ENCODE results near the gene MCTP1.
A peak's percentile ranks its signal among the peaks of the same experiment; 100 is the strongest.

Gene MCTP1

DNA sequence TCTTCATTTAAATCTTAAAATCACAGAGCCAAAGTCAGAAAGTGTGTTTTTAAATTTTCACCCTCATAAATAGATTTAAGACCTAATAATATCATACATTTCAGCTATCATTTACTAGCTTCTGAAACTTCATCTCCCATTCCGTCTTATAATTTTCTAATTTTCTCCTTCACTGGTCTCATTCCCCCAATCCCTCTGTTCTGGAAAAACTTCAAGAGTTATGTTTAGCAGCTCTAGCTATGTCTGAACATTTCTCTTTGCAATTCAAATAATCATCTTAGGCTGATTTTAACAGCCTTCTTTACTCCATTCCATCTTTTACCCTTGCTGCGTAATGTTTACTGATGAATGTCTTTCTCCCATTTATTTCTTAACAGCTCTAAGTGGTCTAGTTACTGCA, 474.0 kb downstream of the MCTP1 start:
- DNase-seq (ENCODE audit: low spot score), result no peak

DNA sequence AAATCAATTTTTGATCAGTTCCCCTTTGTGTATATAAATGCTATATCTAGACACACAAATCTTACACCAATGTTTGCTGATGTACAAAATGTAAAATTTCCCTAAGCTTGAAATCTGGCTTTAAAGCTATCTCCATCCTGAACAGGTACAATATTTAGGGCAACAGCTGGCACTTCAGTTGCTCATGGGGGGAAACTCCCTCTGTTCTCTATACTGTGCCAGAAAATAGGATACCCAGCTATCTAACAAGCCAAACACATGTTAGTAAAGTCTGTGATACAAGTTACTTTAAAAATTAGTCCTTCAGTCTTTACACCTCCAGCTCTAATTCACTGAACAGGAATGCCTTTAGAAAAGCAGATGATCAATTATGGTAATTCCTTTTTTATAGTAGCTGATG, 474.6 kb downstream of the MCTP1 start:
- DNase-seq (ENCODE audit: low spot score), result no peak

DNA sequence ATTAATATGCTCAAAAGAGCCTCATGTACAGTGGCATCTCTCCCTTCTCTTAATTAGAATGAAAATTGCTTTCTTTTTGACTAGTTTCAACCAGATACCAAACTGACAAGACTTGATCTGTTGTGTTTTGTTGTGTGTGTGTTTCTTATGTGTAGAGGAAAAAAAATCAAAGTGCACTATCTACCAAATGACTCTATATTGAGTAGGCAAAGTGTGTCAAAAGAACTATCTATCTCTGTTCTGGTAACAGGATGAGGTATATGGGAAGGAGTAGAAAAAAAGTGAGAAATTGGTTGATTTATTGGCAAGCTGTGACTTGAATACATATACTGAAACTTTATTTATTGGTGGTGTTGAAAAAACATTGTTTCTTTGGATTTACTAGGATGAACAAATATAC, 476.4 kb downstream of the MCTP1 start:
- no peak for DNase-seq (ENCODE audit: low spot score)

DNA sequence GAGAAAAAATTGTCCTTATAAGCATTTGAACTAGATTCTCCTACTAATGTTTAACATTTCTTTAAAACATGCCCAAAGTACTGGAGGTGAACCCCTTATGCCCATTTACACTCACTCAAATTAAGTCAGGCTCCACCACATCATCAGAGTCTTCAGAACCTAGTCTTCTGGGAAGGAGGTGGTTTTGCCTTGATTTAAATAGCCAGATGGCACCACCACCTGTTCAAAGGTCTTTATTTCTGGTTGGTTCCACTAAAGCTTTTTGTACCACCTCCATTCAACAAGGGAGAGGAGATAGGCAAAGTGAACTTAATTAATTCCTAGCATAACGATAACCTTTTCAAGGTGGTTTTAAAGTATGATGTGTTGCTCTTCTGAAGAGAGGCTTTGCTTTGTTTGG, 476.9 kb downstream of the MCTP1 start:
- DNase-seq (ENCODE audit: low spot score), result no peak

DNA sequence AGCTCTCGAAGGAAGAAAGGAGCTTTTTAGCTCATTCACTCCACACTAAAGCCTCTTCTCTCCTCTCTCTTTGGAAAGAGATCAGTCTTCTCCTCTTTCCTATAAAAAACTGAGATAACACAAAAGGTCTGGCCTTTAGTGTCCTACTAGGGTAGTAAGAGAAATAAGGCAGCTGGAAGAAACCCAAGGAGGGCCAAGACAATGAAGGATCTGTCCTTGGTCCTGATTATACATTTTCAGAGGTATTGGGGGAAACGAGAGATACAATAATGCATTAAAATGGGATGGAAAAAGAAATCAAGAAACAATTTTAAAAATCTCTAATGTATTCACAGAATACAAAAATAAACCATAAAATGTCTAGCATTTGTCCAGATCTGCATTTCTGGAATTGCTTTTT, 482.4 kb downstream of the MCTP1 start:
- peak; percentile 40 for DNase-seq (ENCODE audit: low spot score)

DNA sequence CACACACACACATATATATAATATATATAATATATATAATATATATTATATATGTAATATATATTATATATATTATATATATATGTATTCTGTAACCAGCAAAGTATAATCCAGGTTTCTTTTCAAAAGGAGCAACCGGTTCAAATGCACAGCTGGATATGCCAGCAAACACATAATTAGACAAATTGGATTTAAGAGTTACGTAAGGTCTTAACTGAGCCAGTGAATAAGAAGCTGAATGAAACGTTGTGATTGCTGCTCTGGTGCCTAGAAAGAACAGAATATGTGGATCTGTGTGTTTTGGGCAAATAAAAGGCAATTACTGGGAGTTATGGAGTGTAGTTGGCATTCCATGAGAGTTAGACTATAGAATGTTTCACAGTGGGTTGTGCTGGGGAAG, 488.3 kb downstream of the MCTP1 start:
- DNase-seq (ENCODE audit: low spot score), result no peak

DNA sequence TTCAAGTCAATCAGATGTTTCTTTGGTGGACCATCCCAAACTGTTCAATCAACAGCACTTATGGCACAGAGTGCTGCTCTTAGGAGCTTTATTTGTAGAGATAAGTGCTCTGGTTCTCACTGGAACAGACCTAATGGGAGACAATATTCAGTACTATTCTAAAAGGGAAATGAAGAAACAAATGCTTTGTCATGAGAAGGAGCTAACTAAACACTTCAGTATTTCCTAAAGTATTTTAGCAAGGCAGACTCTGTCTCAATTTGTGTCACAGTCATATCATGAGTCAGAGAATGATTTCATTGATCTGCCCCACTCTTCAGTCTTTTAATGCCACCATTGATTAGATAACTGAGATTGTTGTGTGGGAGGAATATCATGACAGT, 491.1 kb downstream of the MCTP1 start:
- no peak for DNase-seq (ENCODE audit: low spot score)

DNA sequence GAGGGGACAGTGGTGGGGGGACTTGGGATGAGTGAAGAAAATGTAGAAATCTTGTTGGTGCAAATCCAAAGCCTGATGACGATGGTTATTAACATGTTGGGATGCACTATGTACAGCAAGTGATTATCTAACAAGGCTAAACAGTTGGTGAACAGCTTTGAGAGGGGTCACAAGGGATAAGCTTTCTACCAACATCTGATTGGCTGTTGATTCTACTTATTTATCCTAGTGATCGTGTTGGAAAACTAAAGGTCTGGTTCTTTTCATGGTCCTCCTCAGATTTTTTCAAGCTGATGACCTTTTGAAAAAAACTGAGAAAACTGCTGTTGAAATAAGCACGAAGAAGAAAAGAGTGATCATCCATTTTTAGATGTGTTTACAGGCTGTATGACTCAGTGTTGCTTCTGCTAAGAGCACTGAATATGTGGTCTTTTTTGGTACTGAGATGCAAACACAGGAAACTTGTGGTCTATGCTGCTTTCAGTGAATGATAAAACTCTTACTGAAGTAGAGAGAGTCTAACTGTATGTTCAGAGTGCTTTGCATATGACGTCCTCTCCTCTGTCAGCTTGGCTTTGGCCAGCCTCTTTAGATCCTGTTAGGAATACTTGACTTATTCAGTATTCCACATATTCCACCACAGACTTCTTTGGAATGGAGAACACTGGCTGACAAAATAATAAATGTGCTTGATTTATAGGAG, 491.6 kb downstream of the MCTP1 start:
- DNase-seq (ENCODE audit: low spot score), result no peak

DNA sequence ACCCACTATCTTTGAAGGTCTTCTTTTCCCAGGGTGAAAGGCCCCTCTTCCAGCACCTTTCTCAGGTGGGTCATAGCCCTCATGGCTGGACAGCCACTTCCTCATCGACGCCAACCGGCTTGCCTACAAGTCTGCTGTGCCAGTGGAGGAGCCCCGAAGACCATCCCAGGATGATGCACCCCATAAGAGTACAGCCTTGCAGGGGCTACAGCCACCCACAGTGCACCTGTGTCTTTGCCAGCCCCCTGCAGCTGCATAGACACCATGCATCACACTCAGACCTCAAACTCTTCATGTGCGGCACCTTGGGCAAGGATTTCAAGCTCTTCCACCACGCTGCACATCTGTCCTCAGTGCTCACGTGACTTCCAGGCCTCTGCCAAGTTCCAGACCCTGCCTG, 493.1 kb downstream of the MCTP1 start:
- no peak for DNase-seq (ENCODE audit: low spot score)

DNA sequence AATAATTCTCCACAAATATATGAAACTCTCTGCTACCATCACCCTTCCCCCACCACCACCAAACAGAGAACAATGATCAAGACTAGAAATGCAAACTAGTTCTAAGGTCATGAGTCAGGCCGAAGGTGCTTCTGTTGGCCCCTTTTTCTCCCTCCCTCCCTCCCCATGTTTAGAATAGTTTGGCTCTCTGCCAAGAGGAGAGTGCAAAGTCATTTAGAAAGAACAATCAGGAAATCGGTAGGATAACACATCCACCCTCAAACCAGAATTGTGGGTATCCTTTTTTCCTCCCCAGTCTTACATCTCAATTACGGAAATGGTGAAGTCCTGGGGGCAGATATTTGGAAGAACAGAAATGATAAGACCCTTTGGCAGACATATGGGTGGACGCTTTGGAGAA, 496.4 kb downstream of the MCTP1 start:
- DNase-seq (ENCODE audit: low spot score), result no peak

DNA sequence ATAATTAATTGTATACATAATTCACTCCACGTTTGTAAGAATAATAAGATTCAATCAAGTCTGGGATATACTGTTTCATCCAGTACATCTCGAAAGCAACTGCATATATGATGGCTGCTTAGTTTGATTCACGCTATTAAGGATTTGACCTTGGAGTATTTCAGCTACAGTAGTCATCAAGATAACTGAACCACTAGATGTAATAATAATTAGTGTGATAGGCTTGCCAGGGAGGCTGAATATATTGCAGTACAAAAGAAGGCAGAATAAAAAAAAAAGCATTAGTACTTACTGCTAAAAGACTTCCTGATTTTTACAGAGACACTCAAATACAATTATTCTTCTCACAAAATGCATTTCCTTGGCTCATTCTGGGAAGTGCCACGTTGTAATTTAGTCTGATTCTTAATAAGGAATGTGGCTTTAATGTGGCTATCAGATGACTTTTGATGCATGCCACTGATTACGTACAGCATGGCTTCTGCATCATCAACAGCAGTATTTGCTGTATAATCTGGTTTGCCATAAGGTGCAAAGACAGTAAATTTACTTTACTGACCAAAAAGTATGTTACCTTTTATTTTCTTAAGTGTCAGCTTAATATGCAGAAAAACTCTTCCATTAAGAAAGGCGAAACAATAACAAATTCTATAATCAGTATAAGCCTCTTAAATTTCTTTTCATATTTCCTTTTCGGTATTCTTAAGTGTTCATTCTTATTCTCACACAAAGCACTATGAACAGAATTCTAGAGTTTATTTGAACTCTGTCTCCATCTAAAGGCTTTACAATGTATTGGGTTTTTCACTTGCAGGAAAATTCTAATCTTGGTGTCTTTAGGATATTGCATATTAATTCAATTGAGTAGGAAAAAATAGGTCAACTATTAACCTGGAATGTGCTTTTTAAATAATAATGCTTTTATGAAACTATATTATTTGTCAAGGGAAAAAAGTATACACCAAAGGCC, 500.1 kb downstream of the MCTP1 start:
- DNase-seq (ENCODE audit: low spot score), result no peak

DNA sequence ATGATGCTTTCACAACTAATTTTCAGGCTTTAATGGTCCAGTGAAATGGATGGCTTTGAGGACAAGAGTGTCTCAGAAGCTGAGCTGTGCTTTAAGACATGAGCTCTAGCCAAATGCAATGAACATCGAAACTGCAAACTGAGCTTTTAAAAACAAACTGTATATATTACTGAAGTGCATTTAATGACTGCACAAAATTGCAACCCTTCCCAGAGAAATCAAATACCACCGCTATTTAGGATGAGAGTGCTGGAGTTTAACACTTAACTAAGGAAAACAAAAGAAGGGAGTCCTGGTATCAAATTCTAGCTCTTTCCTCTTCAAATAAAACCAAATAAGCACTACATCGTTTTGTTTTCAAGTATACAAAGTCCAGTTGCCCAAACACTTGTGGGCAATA, 502.5 kb downstream of the MCTP1 start:
- no peak for DNase-seq (ENCODE audit: low spot score)

DNA sequence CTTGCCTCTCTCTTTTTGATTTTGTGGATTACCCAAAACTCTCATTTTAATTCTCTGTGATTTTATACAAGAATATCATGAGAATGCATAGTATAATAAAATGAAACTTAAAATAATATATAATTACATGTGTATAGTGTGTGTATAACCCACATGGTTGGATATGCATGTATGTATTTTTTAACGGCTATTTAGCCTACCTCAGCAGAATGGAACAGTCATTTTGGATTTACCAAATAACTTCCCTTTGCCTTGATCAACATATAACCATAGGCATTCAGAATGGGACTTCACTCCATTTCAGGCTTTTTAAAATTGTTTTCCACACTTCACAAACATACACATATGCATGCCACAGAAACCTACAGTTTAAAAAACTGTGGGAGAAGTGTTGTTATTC, 505.2 kb downstream of the MCTP1 start:
- no peak for DNase-seq (ENCODE audit: low spot score)

DNA sequence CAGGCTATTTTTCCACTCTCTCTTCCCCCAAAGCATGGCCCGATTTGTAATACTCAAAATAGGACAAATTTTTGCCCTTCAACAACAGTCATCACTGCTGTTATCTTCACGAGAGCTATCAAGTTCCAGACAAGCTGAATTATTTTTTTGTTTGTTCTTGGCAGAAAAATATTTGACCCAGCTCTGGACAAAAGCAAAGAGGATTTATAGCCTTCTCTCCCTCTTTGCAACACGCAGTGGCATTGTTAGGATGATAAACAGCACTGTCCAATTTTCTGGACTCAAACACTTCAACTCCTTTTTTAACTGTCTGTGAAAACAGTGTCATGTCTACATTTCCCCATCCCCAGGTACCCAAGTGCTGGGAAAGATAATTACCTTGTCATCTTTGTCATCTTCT, 506.2 kb downstream of the MCTP1 start:
- DNase-seq (ENCODE audit: low spot score), result no peak

DNA sequence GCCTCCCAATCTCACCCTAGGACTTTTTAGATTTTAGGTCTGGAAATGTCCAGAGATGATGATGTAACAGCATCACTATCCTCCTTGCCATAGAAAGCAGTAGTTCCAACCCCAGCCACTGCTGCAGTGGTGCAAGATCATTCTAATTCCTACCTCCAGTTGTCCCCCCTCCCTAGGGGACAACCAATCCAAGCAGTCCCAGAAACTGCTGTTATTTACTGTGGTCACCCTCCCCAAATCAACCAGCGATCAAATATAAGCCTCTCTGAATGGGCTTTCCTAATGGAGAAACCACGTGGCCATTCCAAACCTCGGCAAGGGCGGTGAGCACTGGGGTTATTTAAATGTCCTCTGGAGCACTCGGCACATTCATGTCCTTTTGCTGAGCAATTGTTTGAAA, 506.6 kb downstream of the MCTP1 start:
- DNase-seq (ENCODE audit: low spot score), result no peak

DNA sequence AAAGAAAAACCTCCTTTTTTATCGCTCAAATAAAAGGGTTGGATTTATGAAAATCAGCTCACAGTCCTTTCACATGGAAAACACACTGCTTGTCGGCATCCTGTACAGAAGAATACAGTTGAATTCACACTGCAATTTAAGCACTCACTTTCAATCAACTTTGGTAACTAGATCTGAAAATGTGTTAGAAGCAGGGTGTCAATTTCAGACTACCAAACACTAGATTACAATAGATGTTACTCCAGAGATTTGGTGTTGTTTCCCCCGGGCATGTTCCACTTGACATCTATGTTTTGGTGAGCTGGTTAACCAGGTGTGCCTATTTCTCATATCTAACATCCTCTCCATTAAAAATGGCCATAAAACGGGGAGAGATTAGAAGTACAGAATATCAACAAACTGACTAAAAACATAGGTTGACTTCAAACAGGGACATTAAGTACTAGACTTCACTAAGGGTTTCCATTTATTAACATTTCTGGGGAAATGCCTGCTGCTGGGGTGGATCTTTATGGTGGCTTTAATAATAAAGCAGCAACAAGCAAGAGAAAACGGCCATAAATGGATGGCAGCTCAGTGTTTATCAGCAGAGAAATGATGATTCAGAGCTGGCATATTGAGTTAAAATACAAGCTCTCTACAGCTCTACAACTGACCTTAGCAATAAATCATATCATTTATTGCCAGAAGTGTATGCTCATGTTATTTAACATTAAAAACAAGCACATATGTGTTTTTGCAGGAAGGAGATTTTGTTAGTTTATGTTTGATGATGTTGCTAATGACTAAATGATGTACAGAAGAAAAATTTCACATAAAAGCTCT, 507.6 kb downstream of the MCTP1 start:
- DNase-seq (ENCODE audit: low spot score), result no peak

DNA sequence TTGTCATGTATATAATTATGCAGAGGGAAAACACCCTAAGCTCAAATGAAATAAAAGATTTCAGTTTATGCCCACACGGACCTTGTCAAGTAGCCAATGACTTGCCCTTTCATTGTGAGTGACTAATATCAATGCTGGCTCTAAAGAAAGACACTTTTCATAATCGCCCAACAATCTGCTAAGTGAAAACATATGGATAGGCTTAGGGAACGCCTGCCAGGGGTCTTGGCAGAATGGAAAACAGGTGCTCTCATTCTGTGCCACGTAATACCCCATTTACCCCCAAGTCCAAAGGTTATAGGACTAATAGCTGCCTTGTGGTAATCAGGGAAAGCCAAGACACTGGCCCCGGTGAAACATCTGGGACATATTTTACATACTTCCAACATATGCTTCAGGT, 508.7 kb downstream of the MCTP1 start:
- DNase-seq (ENCODE audit: low spot score), result no peak

DNA sequence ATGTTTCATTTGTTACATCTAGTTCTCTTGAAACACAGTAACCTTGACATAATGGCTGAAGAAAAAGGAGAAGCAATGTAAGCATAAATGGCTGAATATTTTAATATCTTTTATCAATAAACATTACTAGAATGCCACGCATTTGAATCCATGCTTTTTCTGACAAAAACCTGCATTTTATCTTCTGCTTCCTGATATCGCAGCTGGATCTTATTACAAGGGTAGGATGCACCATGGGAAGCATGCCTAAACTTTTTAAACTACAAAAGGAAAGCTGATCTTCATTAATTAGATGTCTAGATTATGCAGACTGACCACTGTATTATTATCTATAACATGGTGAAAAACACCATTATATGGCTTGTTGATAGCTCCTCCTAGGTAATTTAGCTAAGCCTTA, 509.8 kb downstream of the MCTP1 start:
- no peak for DNase-seq (ENCODE audit: low spot score)

DNA sequence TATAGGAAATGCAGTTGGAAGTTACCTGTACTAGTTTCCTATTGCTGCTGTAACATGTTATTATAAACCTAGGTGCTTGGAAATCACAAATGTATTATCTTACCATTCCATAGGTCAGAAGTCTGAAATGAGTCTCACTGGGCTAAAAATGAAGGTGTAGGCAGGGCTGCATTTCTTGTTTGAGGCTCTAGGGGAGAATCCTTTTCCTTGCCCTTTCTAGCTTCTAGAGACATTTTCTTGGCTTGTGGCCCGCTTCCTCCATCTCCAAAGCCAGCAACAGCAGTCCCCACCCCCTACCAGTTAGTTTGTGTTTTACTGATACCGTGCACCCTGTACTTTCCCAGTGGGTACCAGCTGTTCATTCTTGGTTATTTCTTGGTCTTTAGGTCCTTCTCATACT, 513.2 kb downstream of the MCTP1 start:
- DNase-seq (ENCODE audit: low spot score), result no peak

DNA sequence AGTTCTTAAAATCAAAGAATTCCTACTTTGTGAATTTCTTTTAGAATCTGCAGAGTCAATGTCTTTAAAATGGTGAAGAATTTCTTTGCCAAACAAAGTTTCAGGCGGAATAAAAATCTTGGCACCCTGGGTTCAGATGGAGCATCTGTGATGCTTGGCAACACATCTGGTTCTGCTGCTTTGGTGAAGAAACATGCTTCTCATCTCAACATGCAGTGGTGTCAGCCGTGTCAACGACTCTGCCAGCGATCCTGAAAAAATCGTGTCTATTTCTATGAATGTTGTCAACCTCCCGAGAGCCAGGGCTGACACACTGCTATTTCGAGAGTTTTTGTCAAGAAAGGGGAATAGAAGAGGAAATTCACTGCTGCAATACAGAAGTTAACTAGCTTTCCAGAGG, 514.9 kb downstream of the MCTP1 start:
- no peak for DNase-seq (ENCODE audit: low spot score)

DNA sequence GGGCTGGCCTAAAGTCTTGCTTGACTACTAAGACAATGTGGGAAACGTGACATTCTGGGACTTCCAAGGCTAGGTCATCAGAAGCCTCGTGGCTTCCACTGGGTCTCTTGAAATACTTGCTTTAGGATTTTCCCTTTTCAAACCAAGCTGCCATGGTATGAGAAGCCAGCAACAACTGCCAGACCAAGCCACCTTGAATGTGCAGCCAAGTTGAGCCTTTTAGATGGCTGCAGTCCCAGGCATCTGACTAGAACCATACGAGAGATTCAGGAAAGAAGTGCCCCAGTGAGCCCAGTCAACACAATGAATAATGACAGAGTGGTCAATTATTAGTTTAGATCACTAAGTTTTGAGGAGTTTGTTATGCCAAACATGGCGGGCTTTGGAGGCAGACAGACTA, 523.1 kb downstream of the MCTP1 start:
- DNase-seq (ENCODE audit: low spot score), result no peak

DNA sequence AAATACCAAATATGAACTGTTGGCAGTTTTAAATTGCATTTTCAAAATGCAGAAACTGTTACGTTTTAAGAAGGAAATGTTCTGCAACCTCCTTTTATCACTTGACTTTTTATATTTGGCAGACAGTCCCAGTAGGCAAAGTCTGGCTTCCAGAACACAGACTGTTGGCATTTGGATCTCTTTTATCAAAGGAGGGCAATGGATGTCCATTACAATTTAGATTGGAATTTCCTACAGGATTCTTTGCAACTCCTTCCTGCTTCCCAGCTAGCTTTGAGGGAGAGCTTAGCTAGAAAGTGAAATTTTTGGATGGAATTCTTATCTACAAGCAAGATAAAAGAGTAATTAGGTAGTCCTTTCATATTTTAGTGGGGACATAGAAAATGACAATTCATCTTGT, 523.8 kb downstream of the MCTP1 start:
- no peak for DNase-seq (ENCODE audit: low spot score)

DNA sequence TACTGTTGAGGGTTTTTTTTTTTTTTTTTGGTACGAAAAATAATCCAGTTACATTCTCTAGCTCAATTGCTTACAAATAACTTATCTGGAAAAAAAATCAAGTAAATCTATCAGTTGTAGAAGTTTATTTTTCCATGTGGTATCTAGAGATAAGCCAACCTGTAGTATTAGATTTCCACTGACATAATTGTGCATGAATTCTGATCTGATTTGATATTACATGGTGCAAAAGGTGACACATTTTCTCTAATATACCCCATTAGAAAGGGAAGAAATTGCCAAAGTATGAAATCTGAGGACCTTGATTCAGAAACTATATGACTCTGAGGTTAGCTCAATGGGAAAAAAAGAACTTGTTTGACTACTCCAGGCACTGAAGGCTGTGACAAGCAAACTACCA, 524.9 kb downstream of the MCTP1 start:
- no peak for DNase-seq (ENCODE audit: low spot score)
